Femur (tissue), 1 donor: Measurements from ENCODE around the gene HAPLN1.
A peak's percentile ranks its signal among the peaks of the same experiment; 100 is the strongest.
"Not testable (repeated sequence)": the region's sequence is repeated elsewhere in the genome, so short reads cannot be mapped to it uniquely, and the experiment has no call there.

Source experiments
- DNase-seq: peaks from one replicate; pipeline ENCODE4 v3.0.0-alpha.2; 2017

The HAPLN1 gene

DNA sequence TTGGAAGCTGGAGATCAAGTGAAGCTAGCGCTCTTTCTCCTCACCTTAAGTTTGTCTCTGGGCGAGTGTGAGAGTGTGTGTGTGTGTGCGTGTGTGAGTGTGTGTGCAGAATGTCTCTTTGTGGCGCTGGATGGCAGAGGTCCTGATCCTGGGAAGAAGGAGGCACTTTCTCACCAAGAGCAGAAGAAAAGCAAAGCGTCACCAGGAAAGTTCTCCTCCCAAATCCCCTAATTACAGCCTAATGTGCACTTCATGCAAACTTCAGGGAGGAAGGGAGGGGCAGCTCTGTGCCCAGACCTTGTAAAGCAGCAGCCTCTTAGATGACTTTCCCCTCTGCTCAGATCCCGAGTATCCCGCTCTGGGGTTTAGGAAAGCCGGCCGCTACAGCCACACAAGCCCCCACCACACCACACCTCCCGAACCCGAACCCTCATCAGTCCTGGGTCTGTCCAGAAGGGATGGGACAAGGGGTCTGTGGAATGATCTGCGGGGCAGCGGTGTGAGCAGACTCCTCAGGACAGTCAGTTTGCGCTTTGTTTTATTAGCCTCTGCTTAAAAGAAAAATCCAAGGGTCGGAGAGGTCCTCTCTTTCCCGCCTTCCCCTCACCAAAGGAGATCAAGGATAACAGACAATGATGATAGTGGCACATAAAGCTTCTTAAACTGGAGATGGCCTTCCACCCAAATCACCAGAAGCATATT lies at the start of gene HAPLN1:
HAPLN1 (minus strand) TSS at position 20 of the 702 bp plus-strand sequence. CDS start 47,332 bp downstream, outside the sequence.
- peak; percentile 46 for DNase-seq

DNA sequence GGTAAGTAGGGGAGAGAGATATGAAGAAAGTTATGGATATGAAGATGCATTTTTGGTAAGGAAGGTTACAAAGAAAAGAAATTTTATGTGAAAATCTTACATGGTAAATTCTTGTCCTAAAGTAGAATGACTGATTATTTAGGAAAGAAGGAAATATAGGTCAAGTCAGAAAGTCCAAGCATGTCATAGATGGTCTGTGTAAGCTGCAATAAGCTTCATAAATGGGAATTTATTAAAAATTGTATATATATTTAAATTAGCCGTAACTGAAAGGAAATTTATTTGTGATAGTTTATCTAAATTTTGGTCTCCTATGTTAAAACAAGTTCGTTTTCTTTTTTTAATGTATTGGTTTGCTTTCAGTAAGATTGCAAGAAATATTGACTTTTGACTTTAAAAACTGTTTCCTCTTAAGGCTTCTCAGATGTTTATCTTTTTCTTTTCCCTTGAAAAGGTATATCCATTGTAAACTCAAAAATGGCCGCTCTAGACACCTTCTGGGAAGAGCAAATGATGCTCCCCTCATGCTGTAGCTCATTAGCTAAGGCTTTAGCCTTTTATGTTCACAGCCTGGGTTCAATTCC lies 46.8 kb upstream of the HAPLN1 start:
- no peak for DNase-seq

DNA sequence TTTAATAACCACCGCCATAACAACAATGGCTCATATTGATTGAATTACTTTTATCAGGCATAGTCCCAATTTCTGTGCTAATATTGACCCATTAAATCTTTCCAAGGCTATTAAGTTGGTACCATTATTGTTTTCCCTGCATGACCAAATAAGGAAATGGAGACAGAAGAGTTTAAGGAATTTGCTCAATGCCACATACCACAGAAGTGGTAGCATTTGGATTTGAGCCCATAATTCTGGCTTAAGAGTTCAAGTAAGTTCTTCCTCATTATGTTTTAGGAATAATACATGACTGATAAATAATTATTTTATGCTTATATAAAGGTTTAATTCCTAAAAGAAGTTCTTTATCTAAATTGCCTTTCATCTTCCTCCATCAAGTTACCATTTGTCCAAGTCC lies 43.4 kb upstream of the HAPLN1 start:
- DNase-seq: no peak

DNA sequence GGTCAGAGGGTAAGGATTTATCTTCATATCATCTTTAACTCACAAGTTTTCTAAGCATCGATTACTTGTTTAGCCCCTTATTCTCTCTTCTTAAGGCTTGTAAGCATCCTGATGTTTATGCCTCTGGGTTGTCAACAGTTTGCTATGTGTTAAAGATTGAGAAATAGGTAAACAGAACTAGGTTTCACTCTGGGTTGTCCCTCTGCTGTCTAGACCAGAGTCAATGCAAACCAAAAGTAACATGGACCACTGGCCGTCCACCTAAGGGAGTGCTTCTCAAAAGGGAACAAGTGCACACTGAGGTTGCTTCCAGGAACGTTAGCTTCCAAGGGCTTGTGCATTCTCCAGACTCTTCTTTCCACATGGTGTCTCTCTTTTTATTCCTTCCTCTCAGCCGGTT lies 39.9 kb upstream of the HAPLN1 start:
- DNase-seq: no peak

DNA sequence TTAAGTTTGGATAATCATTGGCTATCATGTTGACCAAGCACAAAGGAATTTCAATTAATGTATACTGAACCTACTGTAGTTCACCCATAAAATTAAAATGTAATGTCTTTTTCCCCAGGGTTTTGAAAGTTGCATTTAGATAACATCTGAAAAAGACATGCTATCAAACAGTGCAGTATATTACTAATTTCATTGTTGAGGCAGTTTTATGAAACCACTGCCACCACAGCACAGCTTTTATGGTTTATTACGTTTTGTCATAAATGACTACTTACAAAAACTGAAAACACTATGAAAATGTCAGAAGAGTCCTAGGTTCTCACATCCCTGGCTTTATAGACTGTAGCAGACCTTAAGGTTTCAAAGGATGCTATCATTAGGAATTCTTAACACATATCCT lies 32.0 kb upstream of the HAPLN1 start:
- no peak for DNase-seq

DNA sequence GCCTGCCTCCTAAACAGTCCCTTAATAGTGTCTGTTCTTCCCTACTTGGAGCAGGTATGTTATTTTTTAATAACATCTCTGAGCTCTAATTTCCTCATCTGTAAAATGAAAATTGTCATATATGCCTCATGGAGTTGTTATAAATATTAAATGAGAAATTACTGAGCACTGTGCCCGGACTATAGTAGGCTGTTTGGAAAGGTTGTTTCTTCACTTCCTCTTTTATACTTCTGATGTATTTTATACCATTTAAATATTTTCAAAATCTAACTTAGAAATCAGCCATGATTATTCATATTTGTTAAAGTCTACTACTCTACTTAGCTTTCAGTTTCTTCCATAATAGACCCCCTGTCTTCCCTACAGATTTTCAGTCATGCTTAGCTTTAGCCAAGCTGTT lies 30.5 kb upstream of the HAPLN1 start:
- no peak for DNase-seq

DNA sequence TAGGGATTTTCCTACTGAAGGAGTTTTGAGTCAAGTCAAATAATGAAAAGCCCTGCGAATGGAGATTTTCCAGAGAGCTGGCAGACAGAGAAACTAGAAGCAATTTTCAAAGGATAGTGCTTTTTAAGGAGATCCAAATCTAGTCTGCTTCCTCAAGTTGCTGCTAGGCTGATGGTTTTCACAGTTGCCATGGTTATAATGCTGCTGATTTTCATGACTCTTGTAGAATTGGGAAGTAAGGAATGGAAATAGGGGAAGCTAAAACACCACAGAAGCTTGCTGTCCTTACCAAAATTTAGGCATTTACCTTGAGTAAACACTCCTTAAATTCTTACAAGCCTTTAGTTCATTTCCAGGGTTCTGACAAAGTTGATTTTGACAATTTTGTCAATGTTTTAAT lies 30.1 kb upstream of the HAPLN1 start:
- DNase-seq: no peak

DNA sequence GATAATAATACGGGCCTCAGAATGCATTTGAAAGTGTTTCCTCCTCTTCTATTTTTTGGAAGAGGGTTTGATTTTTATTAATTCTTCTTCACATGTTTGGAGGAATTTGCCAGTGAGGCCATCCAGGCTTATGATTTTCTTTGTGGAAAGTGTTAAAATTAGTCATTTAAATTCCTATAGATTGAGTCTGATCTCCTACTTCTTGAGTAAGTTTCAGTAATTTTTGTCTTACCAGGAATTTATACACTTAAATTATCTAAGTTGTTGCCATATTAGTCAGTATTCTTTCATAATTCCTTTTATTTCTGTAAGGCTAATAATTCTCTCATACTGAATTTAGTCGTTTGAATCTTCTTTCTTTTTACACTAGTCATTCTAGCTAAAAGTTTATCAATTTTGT lies 25.2 kb upstream of the HAPLN1 start:
- DNase-seq: no peak

DNA sequence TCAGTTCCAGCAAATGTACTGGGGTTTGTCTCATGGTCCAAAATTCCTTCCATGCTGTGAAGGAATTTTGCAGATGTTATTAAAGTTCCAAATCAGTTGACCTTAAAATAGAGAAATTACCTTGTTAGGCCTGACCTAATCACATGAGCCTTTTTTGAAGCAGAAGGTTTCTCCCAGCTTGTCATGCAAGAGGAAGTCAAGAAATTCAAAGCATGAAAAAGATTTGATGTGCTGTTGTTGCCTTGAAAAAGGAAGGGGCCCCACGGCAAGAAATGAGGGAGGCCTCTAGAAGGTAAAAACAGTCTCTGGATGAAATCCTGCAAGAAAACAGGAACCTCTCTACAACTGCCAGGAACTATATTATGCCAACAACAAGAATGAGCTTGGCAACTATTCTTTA lies 24.2 kb upstream of the HAPLN1 start:
- no peak for DNase-seq

DNA sequence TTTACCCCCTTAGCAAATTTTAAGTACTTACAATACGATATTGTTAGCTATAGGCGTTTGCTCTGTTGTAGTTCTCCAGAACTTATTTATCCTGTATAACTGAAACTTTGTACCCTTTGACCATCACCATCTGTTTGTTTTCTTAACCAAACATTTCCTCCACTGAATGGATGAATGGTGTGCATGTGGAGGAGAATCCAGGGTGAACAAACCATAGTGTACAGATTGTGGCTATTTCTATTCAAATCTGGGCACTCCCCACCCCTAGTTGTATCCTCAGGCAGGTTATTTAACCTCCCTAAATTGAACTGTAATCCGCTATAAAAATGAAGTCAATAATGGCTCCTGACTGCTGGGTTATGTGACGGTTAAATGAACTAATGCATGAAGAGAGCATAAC lies 21.4 kb upstream of the HAPLN1 start:
- no peak for DNase-seq

DNA sequence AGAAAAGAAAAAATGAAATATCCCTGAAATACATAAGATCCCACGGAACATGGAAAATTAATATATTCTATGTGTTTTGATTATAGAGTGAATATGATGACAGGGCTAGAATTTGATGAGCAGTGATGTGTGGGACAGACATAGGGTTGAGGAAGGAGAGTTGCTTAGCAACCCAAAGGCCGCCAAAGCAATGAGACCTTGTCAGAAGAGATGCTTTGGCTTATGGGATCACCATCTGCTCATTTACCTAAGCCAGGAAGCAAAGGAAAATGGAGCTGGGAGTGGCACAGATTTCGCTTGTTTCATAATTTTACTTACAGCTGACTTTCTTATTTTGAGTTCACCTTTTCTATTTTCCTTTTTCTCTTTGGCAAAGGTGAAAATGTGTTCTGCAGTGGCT lies 20.9 kb upstream of the HAPLN1 start:
- DNase-seq: no peak

DNA sequence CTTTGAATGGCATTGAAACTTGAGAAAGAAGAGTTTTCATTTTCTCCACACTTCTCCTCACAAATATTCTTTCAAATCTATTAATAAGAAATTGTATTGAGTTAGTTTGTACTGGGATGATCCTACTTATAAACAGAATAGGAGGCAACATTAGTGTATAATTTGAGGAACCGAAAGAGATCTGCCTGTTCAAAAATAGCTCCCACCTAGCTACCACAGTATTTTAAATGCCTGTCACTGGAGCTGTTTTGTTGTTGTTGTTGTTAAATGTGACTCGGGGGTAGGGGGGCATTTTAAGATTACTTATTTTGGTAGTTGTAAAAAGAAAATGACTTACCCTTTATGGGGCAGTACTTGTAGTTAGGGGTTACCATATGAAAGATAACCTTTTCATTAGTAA lies 20.1 kb upstream of the HAPLN1 start:
- no peak for DNase-seq

DNA sequence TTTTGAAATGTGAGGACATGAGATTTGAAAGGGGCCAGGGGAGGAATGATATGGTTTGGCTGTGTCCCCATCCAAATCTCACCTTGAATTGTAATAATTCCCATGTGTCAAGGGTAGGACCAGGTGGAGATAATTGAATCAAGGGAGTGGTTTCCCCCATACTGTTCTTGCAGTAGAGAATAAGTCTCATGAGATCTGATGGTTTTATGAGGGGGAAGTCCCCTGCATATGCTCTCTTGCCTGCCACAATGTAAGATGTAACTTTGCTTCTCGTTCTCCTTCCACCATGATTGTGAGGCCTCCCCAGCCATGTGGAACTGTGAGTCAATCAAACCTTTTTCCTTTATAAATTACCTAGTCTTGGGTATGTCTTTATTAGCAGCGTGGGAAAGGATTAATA lies 15.5 kb upstream of the HAPLN1 start:
- DNase-seq: not testable (repeated sequence)

DNA sequence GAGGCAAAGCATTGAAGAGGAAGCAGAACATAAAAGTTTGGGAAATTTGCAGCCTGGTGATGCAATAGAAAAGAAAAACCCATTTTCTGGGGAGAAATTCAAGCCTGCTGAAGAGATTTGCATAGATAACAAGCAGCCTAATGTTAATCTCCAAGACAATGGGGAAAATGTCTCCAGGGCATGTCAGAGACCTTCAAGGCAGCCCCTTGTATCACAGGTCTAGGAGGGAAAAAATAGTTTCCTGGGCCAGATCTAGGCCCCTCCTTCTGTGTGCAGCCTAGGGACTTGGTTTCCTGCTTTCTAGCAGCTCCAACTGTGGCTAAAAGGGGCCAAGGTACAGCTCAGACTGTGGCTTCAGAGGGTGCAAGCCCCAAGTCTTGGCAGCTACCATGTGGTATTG lies 14.4 kb upstream of the HAPLN1 start:
- DNase-seq: not testable (repeated sequence)

DNA sequence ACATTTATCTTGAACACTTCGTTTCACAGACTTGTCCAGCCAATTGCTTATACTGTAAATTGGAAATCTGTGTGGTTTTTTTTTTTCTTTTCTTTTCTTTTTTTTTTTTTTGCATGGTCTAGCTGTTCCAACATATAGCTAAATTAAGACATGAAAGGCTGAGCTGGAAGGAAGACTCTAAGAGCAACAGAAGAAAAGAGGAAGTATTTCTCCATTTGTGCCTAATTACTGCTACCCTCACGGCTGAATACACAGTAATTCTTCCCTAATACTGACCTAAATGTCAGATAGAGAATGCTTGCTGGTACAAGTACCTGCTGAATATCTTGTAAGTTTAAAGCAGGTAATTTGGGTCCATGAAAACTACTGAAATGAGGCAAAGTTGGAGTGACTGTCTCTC lies 11.0 kb upstream of the HAPLN1 start:
- DNase-seq: no peak

DNA sequence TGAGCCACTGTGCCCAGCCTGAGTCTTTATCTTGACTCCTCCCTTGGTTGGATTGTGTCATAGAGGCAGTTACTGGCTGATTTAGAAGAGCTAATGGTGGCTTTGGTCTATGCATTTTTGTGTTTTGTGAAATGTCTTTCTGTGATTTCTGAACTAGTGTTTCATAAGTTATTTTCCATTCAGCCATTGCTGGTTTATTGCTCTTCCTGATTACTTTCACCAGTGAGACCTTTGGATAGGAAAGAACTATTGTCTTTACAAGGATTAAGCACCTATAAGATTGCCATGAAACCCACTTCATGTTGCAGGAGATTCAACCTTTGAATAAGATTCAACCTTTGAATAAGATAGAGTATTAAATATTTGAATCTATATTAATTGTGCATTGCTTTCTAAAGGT lies 8.7 kb upstream of the HAPLN1 start:
- no peak for DNase-seq

DNA sequence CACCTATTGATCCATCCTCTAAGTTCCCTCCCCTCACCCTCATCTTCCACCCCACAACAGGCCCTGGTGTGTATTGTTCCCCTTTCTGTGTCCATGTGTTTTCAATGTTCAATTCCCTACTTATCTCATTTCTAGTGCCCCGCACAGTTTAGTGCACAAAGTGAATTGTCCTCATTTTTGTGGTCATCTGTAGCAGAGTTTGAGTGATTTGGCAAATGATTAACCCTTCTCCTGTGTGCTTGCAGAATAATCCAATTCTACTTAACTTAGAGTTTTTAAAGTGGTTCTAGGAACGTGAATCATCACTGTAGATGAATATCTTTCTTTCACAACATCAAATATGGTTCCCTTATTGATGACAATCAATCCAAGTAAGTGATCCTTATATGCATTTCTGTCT lies 6.3 kb upstream of the HAPLN1 start:
- DNase-seq: no peak

DNA sequence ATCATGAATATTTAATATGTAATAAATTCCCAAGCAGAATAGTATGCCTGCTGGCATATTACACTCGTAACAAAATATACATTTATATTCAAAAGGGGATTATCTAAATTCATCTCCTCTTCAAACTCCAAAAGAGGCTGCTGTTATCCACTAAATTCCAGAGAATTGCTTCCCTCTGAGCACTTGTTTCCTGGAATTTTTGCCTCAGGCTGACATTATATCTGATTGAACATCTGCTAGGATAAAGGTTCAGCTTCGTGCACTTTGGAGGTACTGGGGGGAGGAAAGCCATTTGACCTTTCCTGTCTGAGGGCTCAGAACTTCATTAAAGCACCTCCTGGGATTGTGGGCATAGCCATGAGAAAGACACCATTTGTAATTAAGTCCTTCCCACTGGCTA lies 4.3 kb upstream of the HAPLN1 start:
- no peak for DNase-seq

DNA sequence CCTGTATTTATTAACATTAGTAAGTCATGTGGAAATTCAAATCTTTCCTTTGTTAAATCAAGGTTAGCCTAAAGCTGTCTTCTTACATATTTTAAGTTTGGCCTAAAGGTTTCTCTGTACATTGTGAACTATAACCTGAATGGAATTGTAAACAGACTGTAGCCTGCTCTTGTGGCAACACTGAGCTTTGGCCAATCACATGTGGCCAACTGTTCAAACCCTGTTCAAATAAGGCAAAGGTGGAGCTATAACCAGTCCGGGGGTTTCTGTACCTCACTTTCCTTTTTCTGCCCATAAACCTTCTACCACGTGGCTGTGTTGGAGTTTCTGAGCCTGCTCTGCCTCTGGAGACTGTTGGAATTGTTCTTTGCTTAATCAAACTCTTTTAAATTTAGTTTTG lies 3.3 kb upstream of the HAPLN1 start:
- no peak for DNase-seq

DNA sequence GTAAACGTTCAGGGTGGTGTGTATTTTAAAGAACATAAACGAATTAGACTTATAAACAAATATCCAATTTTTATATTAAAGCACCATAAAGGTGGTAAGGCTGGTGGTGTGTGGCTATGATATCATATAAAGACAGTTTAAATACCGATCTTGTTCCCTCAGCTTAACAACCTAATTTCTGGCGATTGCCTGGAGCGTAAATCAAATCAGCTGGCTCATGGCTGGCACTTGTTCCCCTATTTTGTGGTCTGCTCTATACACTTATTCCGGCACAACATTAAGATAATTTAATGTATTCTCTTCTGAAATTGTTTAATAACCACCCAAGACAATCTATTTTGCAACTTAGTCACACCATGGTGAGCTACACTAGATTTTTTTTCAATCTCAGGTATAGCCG lies 2.4 kb upstream of the HAPLN1 start:
- DNase-seq: no peak

DNA sequence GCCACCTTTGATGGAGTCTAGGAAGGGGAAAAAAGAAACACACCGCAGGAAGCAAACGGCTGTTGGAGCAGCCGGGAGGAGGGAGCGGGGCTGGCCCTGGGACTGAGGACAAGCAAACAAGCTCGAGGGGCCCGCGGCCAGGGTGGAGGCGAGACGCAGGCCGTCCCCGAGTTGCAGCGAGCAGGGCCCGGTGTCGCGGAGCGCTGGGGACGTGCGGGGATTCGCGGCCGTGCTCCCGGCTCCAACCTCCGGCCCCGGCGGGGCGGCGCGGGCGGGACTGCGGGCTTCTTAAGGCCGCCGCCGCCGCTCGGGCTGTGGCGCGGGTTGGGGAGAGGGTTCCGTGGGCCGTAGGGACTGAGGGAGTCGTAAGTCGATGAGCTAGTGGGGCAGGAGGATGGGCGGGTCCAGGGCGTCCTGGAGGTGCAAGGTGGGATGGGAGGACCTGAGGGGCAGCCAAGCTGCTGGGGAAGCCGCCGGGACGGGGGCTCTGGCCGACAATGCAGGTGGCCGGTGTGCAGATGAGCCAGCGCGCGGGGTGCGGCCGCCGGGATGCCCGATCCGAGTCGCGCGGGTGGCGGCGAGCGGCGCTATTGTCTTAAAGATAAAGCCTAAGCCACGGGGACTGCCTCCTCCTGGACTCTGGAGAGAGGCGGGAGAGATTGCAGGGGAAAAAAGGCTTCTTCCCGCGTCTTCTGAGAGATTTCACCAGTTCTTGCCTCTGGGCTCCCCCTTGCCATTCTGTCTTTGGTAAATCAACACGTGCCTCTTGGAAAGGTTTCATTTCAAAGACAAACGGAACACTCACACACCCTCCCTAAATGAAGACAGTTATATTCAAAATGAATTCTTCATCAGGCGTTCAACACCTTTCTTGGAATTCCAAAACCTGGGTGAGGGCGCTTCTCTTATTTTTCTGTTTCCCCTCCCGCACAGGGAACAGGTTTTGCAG lies 1.6 kb upstream of the HAPLN1 start:
- peak; percentile 83 for DNase-seq

DNA sequence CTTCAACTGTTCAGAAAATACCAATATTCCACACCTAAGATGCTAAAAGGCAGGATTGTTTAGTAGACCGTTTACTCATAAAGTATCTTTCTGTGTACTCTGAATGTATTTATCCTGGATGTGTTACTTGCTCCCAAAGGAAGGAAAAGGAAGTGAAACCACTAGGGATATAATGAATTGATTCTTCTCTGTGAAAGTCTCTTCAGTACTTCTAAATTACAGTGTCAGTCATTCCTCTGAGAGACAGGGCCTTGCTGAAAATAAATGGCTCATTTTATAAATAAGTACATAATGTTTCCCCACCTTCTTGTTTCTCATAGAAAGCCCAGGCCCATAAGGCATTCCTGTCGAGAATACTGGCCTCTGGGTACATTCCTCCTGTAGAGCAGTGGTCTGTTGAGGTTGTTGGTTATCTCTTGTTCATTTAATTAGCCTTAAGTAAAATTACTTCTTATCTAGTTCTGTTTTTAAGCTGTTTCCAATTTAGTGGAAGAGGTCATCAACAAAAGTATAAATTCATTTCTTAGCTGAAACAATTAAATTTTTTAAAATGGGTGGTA lies 1.6 kb downstream of the HAPLN1 start:
- DNase-seq: no peak

DNA sequence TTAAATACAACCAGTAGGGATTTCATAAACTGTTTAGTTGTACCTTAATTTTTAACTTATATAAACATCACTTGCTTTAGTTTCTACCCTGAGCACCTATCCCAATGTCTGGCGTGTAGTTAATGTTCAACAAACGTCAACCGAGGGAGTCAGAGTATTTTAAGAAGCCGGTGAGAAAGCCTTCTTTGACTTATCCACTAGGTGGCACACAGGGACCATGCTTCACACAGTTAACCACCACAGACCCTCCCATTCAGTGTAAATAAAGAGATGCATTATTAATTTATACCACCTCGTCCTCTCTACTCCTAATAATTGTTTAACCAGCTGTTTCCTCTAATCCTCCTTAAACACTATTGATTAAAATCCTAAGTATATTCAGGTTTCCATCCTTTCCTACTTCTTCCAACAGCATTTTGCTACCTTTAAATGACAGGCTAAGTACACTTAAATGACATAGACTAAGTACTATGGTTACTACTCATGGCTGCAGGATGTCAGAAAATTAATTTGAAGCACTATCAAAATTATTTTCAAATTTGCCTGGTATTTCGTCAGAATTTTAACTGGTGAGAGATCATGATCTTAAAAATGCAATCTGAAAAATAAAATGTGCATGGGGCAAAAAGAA lies 2.3 kb downstream of the HAPLN1 start:
- DNase-seq: peak; percentile 64
